Measurements from ENCODE around the gene SMYD4.
"Not testable (repeated sequence)": the region's sequence is repeated elsewhere in the genome, so short reads cannot be mapped to it uniquely, and the experiment has no call there.

The SMYD4 gene

GRCh38 chr17:1829216-1829591, 498 bp downstream of the SMYD4 start:
- peak; percentile 46 for DNase-seq

- DNase-seq: no peak
Observed at GRCh38 chr17:1820528-1821252, 9.0 kb downstream of the SMYD4 start.

GRCh38 chr17:1813088-1813487, 16.6 kb downstream of the SMYD4 start:
- DNase-seq: no peak

GRCh38 chr17:1810450-1811103, 19.1 kb downstream of the SMYD4 start:
- no peak for DNase-seq

- not testable (repeated sequence) for DNase-seq
Observed at GRCh38 chr17:1809815-1810214, 19.9 kb downstream of the SMYD4 start.

- DNase-seq: no peak
Observed at GRCh38 chr17:1808644-1809043, 21.1 kb downstream of the SMYD4 start.

- no peak for DNase-seq
Observed at GRCh38 chr17:1807890-1808289, 21.8 kb downstream of the SMYD4 start.

- no peak for DNase-seq
Observed at GRCh38 chr17:1803280-1803679, 26.4 kb downstream of the SMYD4 start.

- DNase-seq: no peak
Observed at GRCh38 chr17:1802429-1802828, 27.3 kb downstream of the SMYD4 start.

- no peak for DNase-seq
Observed at GRCh38 chr17:1800712-1801111, 29.0 kb downstream of the SMYD4 start.

- no peak for DNase-seq
Observed at GRCh38 chr17:1800240-1800639, 29.5 kb downstream of the SMYD4 start.

- not testable (repeated sequence) for DNase-seq
Observed at GRCh38 chr17:1797846-1798245, 31.9 kb downstream of the SMYD4 start.

GRCh38 chr17:1797323-1797722, 32.4 kb downstream of the SMYD4 start:
- peak; percentile 57 for DNase-seq

- no peak for DNase-seq
Observed at GRCh38 chr17:1796800-1797199, 32.9 kb downstream of the SMYD4 start.

GRCh38 chr17:1793447-1793806, 36.3 kb downstream of the SMYD4 start:
- peak; percentile 94 for DNase-seq

- DNase-seq: no peak
Observed at GRCh38 chr17:1792495-1793446, 36.9 kb downstream of the SMYD4 start.

GRCh38 chr17:1789936-1790335, 39.8 kb downstream of the SMYD4 start:
- DNase-seq: no peak

- DNase-seq: no peak
Observed at GRCh38 chr17:1787301-1787902, 42.3 kb downstream of the SMYD4 start.

GRCh38 chr17:1786708-1787107, 43.0 kb downstream of the SMYD4 start:
- no peak for DNase-seq

- DNase-seq: no peak
Observed at GRCh38 chr17:1785930-1786329, 43.8 kb downstream of the SMYD4 start.

- DNase-seq: no peak
Observed at GRCh38 chr17:1783834-1784611, 45.7 kb downstream of the SMYD4 start.

GRCh38 chr17:1783271-1783670, 46.4 kb downstream of the SMYD4 start:
- no peak for DNase-seq

All from NCI-H2171 (cell line).